HepG2 (cell line): Measurements from ENCODE around the gene CPM. TPM values are rescaled to one million over a fixed set of nuclear protein-coding genes. Genes with fewer than 3 reads are reported as not detected.

Experiments used
- ATAC-seq: fragments of 200-7000 bp; cut with Tn5 transposase; 3 replicates; pipeline ENCODE4 v1.9.1; 2020; ENCODE audit warnings: mild to moderate bottlenecking, moderate library complexity
- BruUV-seq: library from RNA; stranded (reverse); fragments of 400-500 nt; replicated peaks from 2 replicates; lab custom pipeline; 2021; lab: Mats Ljungman, UMichigan
- CTCF ChIA-PET: fragments of 300-600 bp; formaldehyde crosslinking; extraction: SDS; loops from one replicate; lab custom pipeline; 2021; ENCODE audit warnings: low total read pairs, inconsistent platforms, low intra/inter-chr PET ratio; lab: Yijun Ruan, JAX
- POLR2A ChIA-PET: fragments of 350-600 bp; sonication (Branson Sonifier 250); formaldehyde crosslinking; loops from one replicate; lab custom pipeline; 2020; ENCODE audit warnings: antibody characterized with exemption, inconsistent platforms; lab: Yijun Ruan, JAX
- DNase-seq: peaks from one replicate; pipeline ENCODE4 v3.0.0-alpha.2; 2015; ENCODE audit warnings: low spot score
- FAIRE-seq: peaks from 3 replicates; lab custom pipeline; 2011; peaks lifted over from hg19 to GRCh38; lab: Jason Lieb, UNC
- H2AFZ ChIP-seq: one replicate; pipeline ENCODE4 v1.6.1; 2011; ENCODE audit warnings: low read length, inconsistent platforms
- H3K27ac ChIP-seq: fragments of 300-600 bp; 3 replicates; pipeline ENCODE4 v1.8.0; 2011; ENCODE audit warnings: mixed run types, mild to moderate bottlenecking, mixed read lengths, low read length, inconsistent platforms; ENCODE audit not compliant: insufficient read depth; ENCODE audit errors: extremely low read length
- H3K27me3 ChIP-seq, 2 experiments: fragments of 200-600 bp in 1 of 2; 2 replicates in 1 of 2; 3 replicates in 1 of 2; pipeline versions ENCODE4 v1.6.0 to v1.8.0; 2011; ENCODE audit warnings: low read length in 2 of 2, mild to moderate bottlenecking in 2 of 2, moderate library complexity in 2 of 2, inconsistent platforms in 1 of 2; ENCODE audit not compliant: insufficient read depth in 2 of 2, control insufficient read depth in 1 of 2
- H3K36me3 ChIP-seq, 2 experiments: fragments of 200-600 bp in 1 of 2; replicated peaks in 1 of 2; 2 replicates in 1 of 2; 3 replicates in 1 of 2; pipeline versions ENCODE4 v1.5.1 to v1.8.0; 2011; ENCODE audit warnings: low read length in 2 of 2, inconsistent platforms in 1 of 2; ENCODE audit not compliant: insufficient read depth in 2 of 2, control insufficient read depth in 1 of 2
- H3K4me1 ChIP-seq: 2 replicates; pipeline ENCODE4 v1.5.1; 2012; ENCODE audit warnings: low read length, inconsistent platforms; ENCODE audit not compliant: insufficient read depth
- H3K4me2 ChIP-seq: 2 replicates; pipeline ENCODE4 v1.6.0; 2011; ENCODE audit warnings: low read depth, low read length, inconsistent platforms
- H3K4me3 ChIP-seq, 3 experiments: fragments of 200-600 bp in 1 of 3; sonication (generic), shearing (Covaris generic) in 1 of 3; replicated peaks in 1 of 3; 2 replicates each; pipeline ENCODE4 v1.5.1; 2011 to 2016; ENCODE audit warnings: low read length in 3 of 3, inconsistent platforms in 2 of 3, low read depth in 2 of 3, mild to moderate bottlenecking in 2 of 3, control low read depth in 1 of 3, mixed read lengths in 1 of 3; ENCODE audit not compliant: insufficient read depth in 1 of 3
- H3K79me2 ChIP-seq: one replicate; pipeline ENCODE4 v1.6.1; 2011; ENCODE audit warnings: low read length, inconsistent platforms; ENCODE audit not compliant: insufficient read depth
- H3K9ac ChIP-seq: 2 replicates; pipeline ENCODE4 v1.6.0; 2011; ENCODE audit warnings: mild to moderate bottlenecking, low read depth, low read length, inconsistent platforms; ENCODE audit not compliant: insufficient read depth
- H3K9me3 ChIP-seq: 2 replicates; pipeline ENCODE4 v1.5.1; 2012; ENCODE audit warnings: mild to moderate bottlenecking, low read length
- H4K20me1 ChIP-seq: 2 replicates; pipeline ENCODE4 v1.6.0; 2011; ENCODE audit warnings: inconsistent platforms, mild to moderate bottlenecking, low read length, moderate library complexity; ENCODE audit not compliant: insufficient read depth
- FOXA1 ChIP-seq, 2 experiments: fragments of 450-650 bp in 1 of 2; sonication (generic) in 1 of 2; formaldehyde crosslinking in 1 of 2; IDR thresholded peaks; 2 replicates each; pipeline versions ENCODE4 v1.4.0 to v1.6.1; 2016 to 2020; ENCODE audit warnings: missing genetic modification reagents in 1 of 2
- FOXK1 ChIP-seq: sonication (generic); formaldehyde crosslinking; IDR thresholded peaks from 2 replicates; pipeline ENCODE4 v1.4.0; 2020; ENCODE audit warnings: low read depth, missing genetic modification reagents, borderline replicate concordance
- HNRNPK ChIP-seq: fragments of 200-400 bp; formaldehyde crosslinking; IDR thresholded peaks from 2 replicates; pipeline ENCODE4 v1.6.1; 2018; ENCODE audit warnings: low read length, low read depth, moderate library complexity, mild to moderate bottlenecking; ENCODE audit not compliant: poor library complexity, severe bottlenecking
- SYNCRIP ChIP-seq: fragments of 200-400 bp; formaldehyde crosslinking; IDR thresholded peaks from 2 replicates; pipeline ENCODE4 v1.6.1; 2018; ENCODE audit warnings: mild to moderate bottlenecking, low read depth, low read length; ENCODE audit not compliant: insufficient read depth
- ZNF343 ChIP-seq: sonication (generic); formaldehyde crosslinking; IDR thresholded peaks from 2 replicates; pipeline ENCODE4 v1.4.0; 2020; ENCODE audit warnings: mild to moderate bottlenecking, missing genetic modification reagents
- ZNF776 ChIP-seq: sonication (generic); formaldehyde crosslinking; IDR thresholded peaks from 2 replicates; pipeline ENCODE4 v1.4.0; 2020; ENCODE audit warnings: mild to moderate bottlenecking, missing genetic modification reagents
- WGBS: methylation state at CpG from one replicate; pipeline ENCODE4 v1.1.6; 2017; ENCODE audit warnings: low lambda C conversion rate; 5-methylcytosine and 5-hydroxymethylcytosine counted together
- in situ Hi-C: cut with HindIII; loops from 2 replicates; pipeline ENCODE4 v1.10.0; 2017; ENCODE audit warnings: low pct_unique_long_range_greater_than_20kb; ENCODE audit not compliant: extremely low pct_ligation_motif_present
- intact Hi-C: fragments of 100-400 bp; cut with micrococcal nuclease; formaldehyde crosslinking; loops from one replicate; pipeline ENCODE4 v1.10.0; 2022; ENCODE audit not compliant: unreplicated experiment
- polyA plus RNA-seq, 8 experiments: library from polyadenylated mRNA; depleted of rRNA in 3 of 8; stranded (reverse) in 7 of 8; unstranded in 1 of 8; fragments of >200 nt; fragmentation: Illumina TruSeq in 4 of 8; extraction: Trizol in 4 of 8; gene quantifications; 2 replicates each; pipeline versions ENCODE4 v1.2.1 to v1.2.3, GENCODE V29; 2011 to 2016; ENCODE audit warnings: low read depth in 4 of 8, missing spikeins in 1 of 8, mixed read lengths in 1 of 8; ENCODE audit not compliant: insufficient read depth in 1 of 8
- total RNA-seq, 5 experiments: library from RNA; depleted of rRNA; stranded (reverse); fragments of >200 nt; fragmentation: Illumina TruSeq; extraction: Trizol; gene quantifications; 2 replicates each; pipeline ENCODE4 v1.2.3, GENCODE V29; 2016; ENCODE audit warnings: low read depth in 1 of 5
- TF ChIP-seq, protein P1 (sequence below): sonication (generic); formaldehyde crosslinking; IDR thresholded peaks from 2 replicates; pipeline ENCODE4 v1.5.1; 2020; ENCODE audit warnings: mild to moderate bottlenecking, missing genetic modification reagents, moderate library complexity
- TF ChIP-seq, protein P2 (sequence below): IDR thresholded peaks from 2 replicates; pipeline ENCODE4 v1.6.1; 2016
- TF ChIP-seq, protein P3 (sequence below): IDR thresholded peaks from 2 replicates; pipeline ENCODE4 v1.4.0; 2020; ENCODE audit warnings: mild to moderate bottlenecking, missing genetic modification reagents

Gene CPM
- total and polyA plus RNA-seq, 2 of the 13 experiments (the other 11 are each of a cell fraction or from before 2014, with no cell fraction given), result not detected

DNA sequence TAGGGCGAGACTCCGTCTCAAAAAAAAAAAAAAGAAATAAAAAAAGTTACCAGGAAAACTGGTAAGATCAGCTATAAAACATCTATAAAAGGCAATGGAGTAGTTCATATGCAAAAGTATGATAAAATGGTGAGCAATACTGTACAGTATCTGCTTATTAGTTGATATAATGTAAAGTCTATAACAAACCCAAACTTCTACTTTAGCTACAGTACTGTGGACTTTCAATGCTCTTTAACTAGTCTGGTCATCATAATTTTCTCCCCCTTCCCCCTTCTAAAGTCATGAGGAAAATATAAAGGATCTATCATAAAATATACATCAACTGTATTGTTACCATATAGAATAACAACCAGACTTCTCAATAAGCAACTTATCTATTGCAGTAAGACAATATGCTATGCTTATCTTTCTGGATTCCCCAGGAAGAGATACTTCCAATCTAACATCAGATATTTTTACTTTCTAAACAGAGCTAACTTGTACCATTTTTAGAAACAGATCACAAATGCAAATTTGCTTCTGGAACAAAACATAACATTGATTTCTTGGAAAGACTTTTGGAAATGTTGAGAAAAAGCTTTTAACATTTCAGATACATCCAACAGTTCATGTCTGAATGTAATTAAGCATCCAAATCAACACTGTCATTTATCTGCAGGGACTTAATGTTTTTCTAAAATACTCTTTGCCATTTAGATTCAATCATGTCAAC lies 81.2 kb downstream of the CPM start (continued):
- TF ChIP-seq, protein P1, sequence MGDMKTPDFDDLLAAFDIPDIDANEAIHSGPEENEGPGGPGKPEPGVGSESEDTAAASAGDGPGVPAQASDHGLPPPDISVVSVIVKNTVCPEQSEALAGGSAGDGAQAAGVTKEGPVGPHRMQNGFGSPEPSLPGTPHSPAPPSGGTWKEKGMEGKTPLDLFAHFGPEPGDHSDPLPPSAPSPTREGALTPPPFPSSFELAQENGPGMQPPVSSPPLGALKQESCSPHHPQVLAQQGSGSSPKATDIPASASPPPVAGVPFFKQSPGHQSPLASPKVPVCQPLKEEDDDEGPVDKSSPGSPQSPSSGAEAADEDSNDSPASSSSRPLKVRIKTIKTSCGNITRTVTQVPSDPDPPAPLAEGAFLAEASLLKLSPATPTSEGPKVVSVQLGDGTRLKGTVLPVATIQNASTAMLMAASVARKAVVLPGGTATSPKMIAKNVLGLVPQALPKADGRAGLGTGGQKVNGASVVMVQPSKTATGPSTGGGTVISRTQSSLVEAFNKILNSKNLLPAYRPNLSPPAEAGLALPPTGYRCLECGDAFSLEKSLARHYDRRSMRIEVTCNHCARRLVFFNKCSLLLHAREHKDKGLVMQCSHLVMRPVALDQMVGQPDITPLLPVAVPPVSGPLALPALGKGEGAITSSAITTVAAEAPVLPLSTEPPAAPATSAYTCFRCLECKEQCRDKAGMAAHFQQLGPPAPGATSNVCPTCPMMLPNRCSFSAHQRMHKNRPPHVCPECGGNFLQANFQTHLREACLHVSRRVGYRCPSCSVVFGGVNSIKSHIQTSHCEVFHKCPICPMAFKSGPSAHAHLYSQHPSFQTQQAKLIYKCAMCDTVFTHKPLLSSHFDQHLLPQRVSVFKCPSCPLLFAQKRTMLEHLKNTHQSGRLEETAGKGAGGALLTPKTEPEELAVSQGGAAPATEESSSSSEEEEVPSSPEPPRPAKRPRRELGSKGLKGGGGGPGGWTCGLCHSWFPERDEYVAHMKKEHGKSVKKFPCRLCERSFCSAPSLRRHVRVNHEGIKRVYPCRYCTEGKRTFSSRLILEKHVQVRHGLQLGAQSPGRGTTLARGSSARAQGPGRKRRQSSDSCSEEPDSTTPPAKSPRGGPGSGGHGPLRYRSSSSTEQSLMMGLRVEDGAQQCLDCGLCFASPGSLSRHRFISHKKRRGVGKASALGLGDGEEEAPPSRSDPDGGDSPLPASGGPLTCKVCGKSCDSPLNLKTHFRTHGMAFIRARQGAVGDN, result no peak
- TF ChIP-seq ZNF343 (CRISPR knock-in tag) (no peak), FOXK1 (CRISPR knock-in tag) (no peak), HNRNPK (no peak)

DNA sequence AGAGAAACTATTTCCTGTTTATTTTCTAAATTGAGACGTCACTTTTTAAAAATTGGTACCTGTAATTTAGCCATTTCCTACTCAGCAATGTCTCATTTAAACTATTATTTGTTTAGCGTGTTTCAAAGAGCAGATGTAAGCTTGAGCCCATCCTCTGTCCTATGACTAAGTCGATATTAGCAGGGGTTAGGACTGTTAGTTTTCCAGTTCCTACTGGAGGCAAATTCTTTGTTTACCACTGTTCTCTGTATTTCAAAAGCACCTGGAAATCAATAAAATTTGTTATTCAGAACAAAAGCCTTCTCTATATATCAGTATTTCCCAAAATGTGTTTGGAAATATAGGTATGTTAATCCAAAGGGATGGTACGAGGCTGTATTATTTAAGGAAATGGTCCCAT lies 82.6 kb downstream of the CPM start:
- ChIA-PET CTCF (no interaction called here), POLR2A (no interaction called here)
- no peak overlapping the region for H3K4me2 ChIP-seq
- no peak for TF ChIP-seq FOXA1 (IDR thresholded peaks at IDR 0.05)
- TF ChIP-seq FOXA1 (CRISPR knock-in tag; IDR thresholded peaks at IDR 0.05), result 0 out of 2 replicates have a peak, but pooled peaks have one; percentile 21
- TF ChIP-seq ZNF776, result no peak
- TF ChIP-seq SYNCRIP, result no peak
- TF ChIP-seq, protein P2, sequence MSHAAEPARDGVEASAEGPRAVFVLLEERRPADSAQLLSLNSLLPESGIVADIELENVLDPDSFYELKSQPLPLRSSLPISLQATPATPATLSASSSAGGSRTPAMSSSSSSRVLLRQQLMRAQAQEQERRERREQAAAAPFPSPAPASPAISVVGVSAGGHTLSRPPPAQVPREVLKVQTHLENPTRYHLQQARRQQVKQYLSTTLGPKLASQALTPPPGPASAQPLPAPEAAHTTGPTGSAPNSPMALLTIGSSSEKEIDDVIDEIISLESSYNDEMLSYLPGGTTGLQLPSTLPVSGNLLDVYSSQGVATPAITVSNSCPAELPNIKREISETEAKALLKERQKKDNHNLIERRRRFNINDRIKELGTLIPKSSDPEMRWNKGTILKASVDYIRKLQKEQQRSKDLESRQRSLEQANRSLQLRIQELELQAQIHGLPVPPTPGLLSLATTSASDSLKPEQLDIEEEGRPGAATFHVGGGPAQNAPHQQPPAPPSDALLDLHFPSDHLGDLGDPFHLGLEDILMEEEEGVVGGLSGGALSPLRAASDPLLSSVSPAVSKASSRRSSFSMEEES (CRISPR knock-in tag), result peak; percentile 40; the same call in 1 of the 2 replicates
- TF ChIP-seq, protein P3, sequence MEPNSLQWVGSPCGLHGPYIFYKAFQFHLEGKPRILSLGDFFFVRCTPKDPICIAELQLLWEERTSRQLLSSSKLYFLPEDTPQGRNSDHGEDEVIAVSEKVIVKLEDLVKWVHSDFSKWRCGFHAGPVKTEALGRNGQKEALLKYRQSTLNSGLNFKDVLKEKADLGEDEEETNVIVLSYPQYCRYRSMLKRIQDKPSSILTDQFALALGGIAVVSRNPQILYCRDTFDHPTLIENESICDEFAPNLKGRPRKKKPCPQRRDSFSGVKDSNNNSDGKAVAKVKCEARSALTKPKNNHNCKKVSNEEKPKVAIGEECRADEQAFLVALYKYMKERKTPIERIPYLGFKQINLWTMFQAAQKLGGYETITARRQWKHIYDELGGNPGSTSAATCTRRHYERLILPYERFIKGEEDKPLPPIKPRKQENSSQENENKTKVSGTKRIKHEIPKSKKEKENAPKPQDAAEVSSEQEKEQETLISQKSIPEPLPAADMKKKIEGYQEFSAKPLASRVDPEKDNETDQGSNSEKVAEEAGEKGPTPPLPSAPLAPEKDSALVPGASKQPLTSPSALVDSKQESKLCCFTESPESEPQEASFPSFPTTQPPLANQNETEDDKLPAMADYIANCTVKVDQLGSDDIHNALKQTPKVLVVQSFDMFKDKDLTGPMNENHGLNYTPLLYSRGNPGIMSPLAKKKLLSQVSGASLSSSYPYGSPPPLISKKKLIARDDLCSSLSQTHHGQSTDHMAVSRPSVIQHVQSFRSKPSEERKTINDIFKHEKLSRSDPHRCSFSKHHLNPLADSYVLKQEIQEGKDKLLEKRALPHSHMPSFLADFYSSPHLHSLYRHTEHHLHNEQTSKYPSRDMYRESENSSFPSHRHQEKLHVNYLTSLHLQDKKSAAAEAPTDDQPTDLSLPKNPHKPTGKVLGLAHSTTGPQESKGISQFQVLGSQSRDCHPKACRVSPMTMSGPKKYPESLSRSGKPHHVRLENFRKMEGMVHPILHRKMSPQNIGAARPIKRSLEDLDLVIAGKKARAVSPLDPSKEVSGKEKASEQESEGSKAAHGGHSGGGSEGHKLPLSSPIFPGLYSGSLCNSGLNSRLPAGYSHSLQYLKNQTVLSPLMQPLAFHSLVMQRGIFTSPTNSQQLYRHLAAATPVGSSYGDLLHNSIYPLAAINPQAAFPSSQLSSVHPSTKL (CRISPR knock-in tag), result peak; percentile 44; the same call in 1 of the 2 replicates

More for the DNA sequence above, 82.6 kb downstream of the CPM start:
- H4K20me1 ChIP-seq, result peaks cover 2% of the 10 kb centered on the region; the same call in 1 of the 2 replicates
- no peak overlapping the region for H2AFZ ChIP-seq
- no peak for FAIRE-seq
- no peaks in the 10 kb centered on the region for H3K79me2 ChIP-seq
- peak; percentile 59 for DNase-seq
- H3K9ac ChIP-seq, result no peak overlapping the region
- BruUV-seq, result no TSS peak
- peaks cover 53% of the 10 kb centered on the region for H3K4me1 ChIP-seq
- no peaks in the 10 kb centered on the region for H3K27me3 ChIP-seq
- WGBS, result under 1% methylated on average over 4 of the region's 4 CpGs
- in situ Hi-C loops (no loop called here), intact Hi-C loops (no loop called here)
- H3K4me3 ChIP-seq, result no peak overlapping the region
- H3K36me3 ChIP-seq, result no peaks in the 10 kb centered on the region
- peak; percentile 50 for ATAC-seq
- H3K9me3 ChIP-seq, result no peaks in the 10 kb centered on the region
- peak overlapping the region; percentile 33 for H3K27ac ChIP-seq
